ENCODE data around the gene HTRA1.

HTRA1 gene

GRCh38 chr10:122461367-122461728, at the start of gene HTRA1:
TSS of gene HTRA1 (plus strand) at chr10:122461553. CDS start at chr10:122461653, 100 bp downstream.
- no peak for DNase-seq (ENCODE audit: low read depth in 2 of 2)

GRCh38 chr10:122413327-122413726, 48.0 kb upstream of the HTRA1 start:
- no peak for DNase-seq (ENCODE audit: low read depth in 2 of 2)

- DNase-seq (ENCODE audit: low read depth in 2 of 2) = no peak
Observed at GRCh38 chr10:122417667-122418066, 43.7 kb upstream of the HTRA1 start.

- DNase-seq (ENCODE audit: low read depth in 2 of 2) = no peak
Observed at GRCh38 chr10:122419016-122419415, 42.3 kb upstream of the HTRA1 start.

- DNase-seq (ENCODE audit: low read depth in 2 of 2) = no peak
Observed at GRCh38 chr10:122419876-122420623, 41.3 kb upstream of the HTRA1 start.

GRCh38 chr10:122420624-122421007, 40.7 kb upstream of the HTRA1 start:
- no peak for DNase-seq (ENCODE audit: low read depth in 2 of 2)

GRCh38 chr10:122421054-122421625, 40.2 kb upstream of the HTRA1 start:
- DNase-seq (ENCODE audit: low read depth in 2 of 2) = no peak

- DNase-seq (ENCODE audit: low read depth in 2 of 2) = no peak
Observed at GRCh38 chr10:122421742-122422141, 39.6 kb upstream of the HTRA1 start.

GRCh38 chr10:122422266-122422989, 38.9 kb upstream of the HTRA1 start:
- peak in 1 of 2 donors; percentile 20 for DNase-seq (ENCODE audit: low read depth in 2 of 2)

- DNase-seq (ENCODE audit: low read depth in 2 of 2) = no peak
Observed at GRCh38 chr10:122424059-122424458, 37.3 kb upstream of the HTRA1 start.

- no peak for DNase-seq (ENCODE audit: low read depth in 2 of 2)
Observed at GRCh38 chr10:122426829-122427228, 34.5 kb upstream of the HTRA1 start.

GRCh38 chr10:122427280-122427679, 34.1 kb upstream of the HTRA1 start:
- no peak for DNase-seq (ENCODE audit: low read depth in 2 of 2)

GRCh38 chr10:122435212-122435827, 26.0 kb upstream of the HTRA1 start:
- DNase-seq (ENCODE audit: low read depth in 2 of 2) = no peak

- DNase-seq (ENCODE audit: low read depth in 2 of 2) = no peak
Observed at GRCh38 chr10:122441961-122442360, 19.4 kb upstream of the HTRA1 start.

GRCh38 chr10:122445469-122445868, 15.9 kb upstream of the HTRA1 start:
- DNase-seq (ENCODE audit: low read depth in 2 of 2) = no peak

GRCh38 chr10:122445904-122446303, 15.4 kb upstream of the HTRA1 start:
- no peak for DNase-seq (ENCODE audit: low read depth in 2 of 2)

- DNase-seq (ENCODE audit: low read depth in 2 of 2) = no peak
Observed at GRCh38 chr10:122446668-122447423, 14.5 kb upstream of the HTRA1 start.

GRCh38 chr10:122448600-122448999, 12.8 kb upstream of the HTRA1 start:
- no peak for DNase-seq (ENCODE audit: low read depth in 2 of 2)

- DNase-seq (ENCODE audit: low read depth in 2 of 2) = no peak
Observed at GRCh38 chr10:122449153-122449552, 12.2 kb upstream of the HTRA1 start.

- DNase-seq (ENCODE audit: low read depth in 2 of 2) = no peak
Observed at GRCh38 chr10:122450353-122450990, 10.9 kb upstream of the HTRA1 start.

- DNase-seq (ENCODE audit: low read depth in 2 of 2) = no peak
Observed at GRCh38 chr10:122454071-122454470, 7.3 kb upstream of the HTRA1 start.

Data from activated CD8-positive, alpha-beta memory T cell treated with anti-CD3 and anti-CD28 coated beads for 4 hours (primary cell).